ENCODE data around the gene SLC7A6OS. TPM values are rescaled to one million over a fixed set of nuclear protein-coding genes. Genes with fewer than 3 reads are reported as not detected.

SLC7A6OS gene
- total RNA-seq (10 to 100 TPM; 29.0 to 32.1 TPM), total RNA-seq (29.8 to 98.8 (median 57.2) reads per million in 172 experiments)
- polyA plus RNA-seq (2013, experiment 1 of 2): 27.4 TPM
- 30.9 TPM for polyA plus RNA-seq (2013, experiment 2 of 2)

DNA sequence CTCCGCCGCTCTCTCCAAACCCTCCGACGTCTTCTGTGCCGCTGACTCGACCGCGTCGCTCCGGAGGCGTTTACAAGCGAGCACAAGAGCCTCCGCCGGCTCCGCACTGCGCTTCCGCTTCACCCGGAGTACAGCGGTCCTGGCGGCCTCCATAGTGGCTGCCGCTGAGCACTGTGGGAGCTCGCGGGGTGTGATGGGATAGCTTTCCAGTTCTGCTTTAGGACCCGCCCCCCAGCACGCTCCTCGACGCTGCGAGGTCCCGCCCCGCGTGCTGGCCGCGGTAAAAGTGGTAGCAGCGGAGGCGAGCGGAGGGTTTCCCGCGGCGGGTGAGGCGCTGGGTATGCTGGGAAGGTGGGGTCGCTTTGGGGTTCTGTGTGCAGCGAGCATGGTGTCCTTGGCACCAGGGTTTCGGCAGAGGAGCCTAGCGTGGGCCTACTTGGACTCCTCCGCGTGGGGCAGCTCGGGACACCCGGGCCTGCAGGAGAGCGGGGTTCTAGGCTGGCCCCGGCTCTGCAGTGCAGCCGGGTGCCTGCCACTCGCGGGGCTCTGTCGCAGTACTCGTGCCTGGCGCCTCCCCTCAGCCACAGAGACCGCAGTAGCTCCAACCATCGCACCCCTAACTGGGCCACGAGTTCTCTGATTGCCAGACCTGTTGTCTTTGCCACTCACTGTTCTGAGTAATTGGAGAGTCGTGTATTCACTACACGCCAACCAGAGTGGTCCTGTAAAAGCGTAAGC lies at the start of gene SLC7A6OS, which contains the start of gene PRMT7:
TSS of gene SLC7A6OS (minus strand) at position 173 of the 738 bp plus-strand sequence. CDS start at position 153, 20 bp downstream.
TSS of gene PRMT7 (plus strand) at position 246 of the 738 bp plus-strand sequence. CDS start 4,961 bp downstream, outside the sequence.
- peaks cover 65% of the 10 kb centered on the region for H3K36me3 Mint-ChIP-seq (ENCODE audit: low read depth)
- Histone ChIP-seq H3K4me3 (ENCODE audit: low read length) (peak within 1 kb of the TSS; percentile 100), H3K4me1 (ENCODE audit: insufficient read depth, low read length) (peaks cover 49% of the 10 kb centered on the region), H3K36me3 (ENCODE audit: insufficient read depth, low read length) (peaks cover 56% of the 10 kb centered on the region), H3K27ac (ENCODE audit: low read depth in 1 of 2, low read length in 2 of 2) (peak within 1 kb of the TSS; percentile 73 to 79), H3K27me3 (ENCODE audit: control insufficient read depth in 1 of 2, insufficient read depth in 2 of 2, low read length in 2 of 2) (no peaks in the 10 kb centered on the region), H3K9me3 (ENCODE audit: control insufficient read depth in 1 of 2, insufficient read depth in 1 of 2, low read length in 2 of 2) (no peaks in the 10 kb centered on the region)
- intact Hi-C loops (cut with DNase I, micrococcal nuclease): loop anchor here (1.0 to 2.0 kb wide), 5 partner anchors 18 to 226 kb away; partner anchors contain the start of genes SLC7A6 (in 2 of the 2) and NFATC3 (in 1 of the 2)
- ChIA-PET CTCF (interaction anchor here (0.9 to 4.0 kb wide), 8 partner anchors 11 to 226 kb away, joined by 4 to 39 read pairs (median 6); partner anchors contain the start of genes NFATC3 and SLC7A6), POLR2A (interaction anchor here (0.6 to 2.4 kb wide), 22 partner anchors 9 to 505 kb away, joined by 3 to 90 read pairs (median 5); partner anchors contain the start of genes ESRP2, NFATC3, PLA2G15 and PSMB10)
- ATAC-seq (ENCODE audit: poor library complexity) (peak; percentile 98), DNase-seq (peak; percentile 82 to 97 (median 90))
- no peaks in the 10 kb centered on the region for H3K27me3 Mint-ChIP-seq
- H3K4me1 Mint-ChIP-seq (ENCODE audit: low read depth): peaks cover 62% of the 10 kb centered on the region
- peak within 1 kb of the TSS; percentile 100 for H3K4me3 Mint-ChIP-seq
- peak within 1 kb of the TSS; percentile 91 for H3K27ac Mint-ChIP-seq
- H3K9me3 Mint-ChIP-seq: no peaks in the 10 kb centered on the region
- TF ChIP-seq, protein P1, sequence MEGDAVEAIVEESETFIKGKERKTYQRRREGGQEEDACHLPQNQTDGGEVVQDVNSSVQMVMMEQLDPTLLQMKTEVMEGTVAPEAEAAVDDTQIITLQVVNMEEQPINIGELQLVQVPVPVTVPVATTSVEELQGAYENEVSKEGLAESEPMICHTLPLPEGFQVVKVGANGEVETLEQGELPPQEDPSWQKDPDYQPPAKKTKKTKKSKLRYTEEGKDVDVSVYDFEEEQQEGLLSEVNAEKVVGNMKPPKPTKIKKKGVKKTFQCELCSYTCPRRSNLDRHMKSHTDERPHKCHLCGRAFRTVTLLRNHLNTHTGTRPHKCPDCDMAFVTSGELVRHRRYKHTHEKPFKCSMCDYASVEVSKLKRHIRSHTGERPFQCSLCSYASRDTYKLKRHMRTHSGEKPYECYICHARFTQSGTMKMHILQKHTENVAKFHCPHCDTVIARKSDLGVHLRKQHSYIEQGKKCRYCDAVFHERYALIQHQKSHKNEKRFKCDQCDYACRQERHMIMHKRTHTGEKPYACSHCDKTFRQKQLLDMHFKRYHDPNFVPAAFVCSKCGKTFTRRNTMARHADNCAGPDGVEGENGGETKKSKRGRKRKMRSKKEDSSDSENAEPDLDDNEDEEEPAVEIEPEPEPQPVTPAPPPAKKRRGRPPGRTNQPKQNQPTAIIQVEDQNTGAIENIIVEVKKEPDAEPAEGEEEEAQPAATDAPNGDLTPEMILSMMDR (IDR thresholded peaks at IDR 0.05): peak; percentile 14

DNA sequence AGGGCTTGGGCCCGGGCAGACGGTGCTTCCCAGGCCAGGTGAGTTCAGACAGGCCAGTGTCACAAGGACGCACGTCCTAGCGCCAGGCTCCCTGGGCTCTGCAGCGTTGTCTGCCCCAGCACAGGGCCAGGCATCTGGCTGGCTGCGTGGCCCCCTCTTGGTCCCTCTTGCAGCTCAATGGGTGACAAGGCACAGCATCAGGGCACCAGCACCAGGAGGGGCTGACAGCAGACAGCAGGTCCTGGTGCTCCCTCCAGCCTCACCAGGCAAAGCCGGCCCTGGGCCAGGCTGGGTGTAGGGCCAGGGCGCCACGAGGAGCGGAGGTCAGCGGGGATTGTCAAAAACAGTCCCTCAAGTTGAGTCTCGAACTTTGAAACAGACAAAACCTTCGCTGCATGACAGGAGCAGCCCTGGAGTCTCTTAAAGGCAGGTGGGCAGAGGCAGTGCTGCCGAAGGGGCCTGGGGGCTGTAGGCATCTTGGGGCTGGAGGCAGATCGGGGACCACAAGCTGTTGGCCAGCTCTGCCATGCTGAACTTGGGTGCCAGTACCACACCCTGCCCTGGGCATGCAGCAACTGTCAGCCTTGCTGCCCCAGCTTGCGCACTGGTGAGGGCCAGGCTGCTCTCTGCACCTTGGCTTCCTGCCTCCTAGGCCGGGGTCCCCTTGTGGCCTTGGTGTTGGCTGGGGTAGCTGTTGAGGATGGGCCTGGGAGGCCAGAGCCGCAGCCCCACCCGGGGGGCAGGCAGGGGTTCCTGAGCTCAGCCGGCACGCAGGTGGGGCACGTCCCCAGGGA lies 48.8 kb upstream of the SLC7A6OS start:
- intact Hi-C loops (cut with DNase I, micrococcal nuclease): no loop called here
- peaks cover 35% of the 10 kb centered on the region for H3K36me3 Mint-ChIP-seq (ENCODE audit: low read depth)
- CTCF ChIA-PET: no interaction called here

DNA sequence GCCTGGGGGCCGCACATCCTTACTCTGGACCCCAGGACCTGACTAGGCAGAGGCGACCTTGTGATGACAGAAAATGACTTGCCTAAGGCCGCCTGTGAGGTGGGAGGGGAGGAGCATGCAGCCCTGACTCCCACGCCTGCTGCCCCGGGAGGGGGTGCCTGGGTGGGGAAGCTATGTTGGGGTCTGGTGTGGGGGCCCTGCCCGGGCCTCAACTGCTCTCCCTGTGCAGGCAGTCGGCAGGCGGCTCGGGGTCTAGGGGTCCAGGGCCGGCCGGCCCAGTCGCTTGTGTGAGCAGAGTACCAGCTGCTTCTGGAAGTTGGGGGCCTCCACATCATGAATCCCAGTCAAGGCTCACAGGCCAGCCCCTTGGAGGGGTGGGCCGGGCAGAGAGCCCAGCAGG lies 48.2 kb upstream of the SLC7A6OS start:
- Histone ChIP-seq H3K27ac (ENCODE audit: low read depth in 1 of 2, low read length in 2 of 2) (no peak overlapping the region), H3K36me3 (ENCODE audit: insufficient read depth, low read length) (peaks cover 21% of the 10 kb centered on the region), H3K27me3 (ENCODE audit: control insufficient read depth in 1 of 2, insufficient read depth in 2 of 2, low read length in 2 of 2) (no peaks in the 10 kb centered on the region), H3K4me3 (ENCODE audit: low read length) (no peak overlapping the region), H3K9me3 (ENCODE audit: control insufficient read depth in 1 of 2, insufficient read depth in 1 of 2, low read length in 2 of 2) (no peaks in the 10 kb centered on the region), H3K4me1 (ENCODE audit: insufficient read depth, low read length) (peaks cover 42% of the 10 kb centered on the region)
- Mint-ChIP-seq H3K4me1 (ENCODE audit: low read depth) (peaks cover 30% of the 10 kb centered on the region), H3K27me3 (no peaks in the 10 kb centered on the region), H3K36me3 (ENCODE audit: low read depth) (peaks cover 41% of the 10 kb centered on the region), H3K27ac (no peak overlapping the region), H3K9me3 (no peaks in the 10 kb centered on the region), H3K4me3 (no peak overlapping the region)
- peak in 1 of 14 experiments; percentile 13 for DNase-seq
- POLR2A ChIA-PET: no interaction called here
- TF ChIP-seq, protein P1 (IDR thresholded peaks at IDR 0.05): no peak
- CTCF ChIA-PET: no interaction called here
- intact Hi-C loops (cut with DNase I, micrococcal nuclease): no loop called here
- ATAC-seq (ENCODE audit: poor library complexity): no peak

More for the DNA sequence above, 48.8 kb upstream of the SLC7A6OS start:
- H3K27ac ChIP-seq (ENCODE audit: low read depth in 1 of 2, low read length in 2 of 2): no peak overlapping the region
- no peaks in the 10 kb centered on the region for H3K27me3 Mint-ChIP-seq
- POLR2A ChIA-PET: no interaction called here
- peaks cover 20% of the 10 kb centered on the region for H3K36me3 ChIP-seq (ENCODE audit: insufficient read depth, low read length)
- TF ChIP-seq, protein P1 (IDR thresholded peaks at IDR 0.05): no peak
- no peaks in the 10 kb centered on the region for H3K27me3 ChIP-seq (ENCODE audit: control insufficient read depth in 1 of 2, insufficient read depth in 2 of 2, low read length in 2 of 2)
- H3K4me1 Mint-ChIP-seq (ENCODE audit: low read depth): peaks cover 34% of the 10 kb centered on the region
- no peak overlapping the region for H3K4me3 Mint-ChIP-seq
- no peaks in the 10 kb centered on the region for H3K9me3 Mint-ChIP-seq
- H3K4me3 ChIP-seq (ENCODE audit: low read length): no peak overlapping the region
- H3K9me3 ChIP-seq (ENCODE audit: control insufficient read depth in 1 of 2, insufficient read depth in 1 of 2, low read length in 2 of 2): no peaks in the 10 kb centered on the region
- H3K4me1 ChIP-seq (ENCODE audit: insufficient read depth, low read length): peaks cover 49% of the 10 kb centered on the region
- ATAC-seq (ENCODE audit: poor library complexity) (no peak), DNase-seq (no peak)
- no peak overlapping the region for H3K27ac Mint-ChIP-seq

Measured in CD4-positive, alpha-beta T cell (primary cell).